ENCODE measurements around the gene CCDC32.

DNA sequence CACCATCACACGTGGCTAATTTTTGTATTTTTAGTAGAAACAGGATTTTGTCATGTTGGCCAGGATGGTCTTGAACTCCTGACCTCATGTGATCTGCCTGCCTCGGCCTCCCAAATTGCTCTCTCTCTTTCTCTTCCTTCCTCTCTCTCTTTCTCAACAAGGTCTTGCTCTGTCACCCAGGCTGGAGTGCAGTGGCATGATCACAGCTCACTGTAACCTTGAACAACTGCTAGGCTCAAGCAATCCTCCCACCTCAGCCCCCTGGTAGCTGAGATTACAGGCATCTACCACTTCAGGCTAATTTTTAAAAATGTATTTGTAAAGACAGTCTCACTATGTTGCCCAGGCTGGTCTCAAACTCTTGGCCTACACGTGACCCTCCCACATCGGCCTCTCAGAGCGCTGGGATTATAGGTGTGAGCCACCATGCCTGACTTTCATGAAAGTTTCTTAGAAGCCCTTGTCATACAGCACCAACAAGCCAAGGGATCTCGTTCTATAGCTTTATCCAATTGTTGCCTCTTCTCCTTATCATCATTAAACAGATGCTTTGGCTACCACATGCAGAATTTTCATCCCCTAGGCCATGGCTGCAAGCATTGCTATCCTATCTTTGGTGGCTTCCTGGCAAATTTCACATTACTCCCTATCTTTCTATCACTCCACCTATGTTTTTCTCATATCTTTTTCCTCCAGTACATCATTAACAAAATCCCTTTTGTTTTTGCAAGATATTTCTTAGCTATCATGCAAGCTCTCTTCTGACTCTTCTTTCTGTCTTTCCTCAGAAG, 5.7 kb downstream of the CCDC32 start:
- TF ChIP-seq, protein P1, sequence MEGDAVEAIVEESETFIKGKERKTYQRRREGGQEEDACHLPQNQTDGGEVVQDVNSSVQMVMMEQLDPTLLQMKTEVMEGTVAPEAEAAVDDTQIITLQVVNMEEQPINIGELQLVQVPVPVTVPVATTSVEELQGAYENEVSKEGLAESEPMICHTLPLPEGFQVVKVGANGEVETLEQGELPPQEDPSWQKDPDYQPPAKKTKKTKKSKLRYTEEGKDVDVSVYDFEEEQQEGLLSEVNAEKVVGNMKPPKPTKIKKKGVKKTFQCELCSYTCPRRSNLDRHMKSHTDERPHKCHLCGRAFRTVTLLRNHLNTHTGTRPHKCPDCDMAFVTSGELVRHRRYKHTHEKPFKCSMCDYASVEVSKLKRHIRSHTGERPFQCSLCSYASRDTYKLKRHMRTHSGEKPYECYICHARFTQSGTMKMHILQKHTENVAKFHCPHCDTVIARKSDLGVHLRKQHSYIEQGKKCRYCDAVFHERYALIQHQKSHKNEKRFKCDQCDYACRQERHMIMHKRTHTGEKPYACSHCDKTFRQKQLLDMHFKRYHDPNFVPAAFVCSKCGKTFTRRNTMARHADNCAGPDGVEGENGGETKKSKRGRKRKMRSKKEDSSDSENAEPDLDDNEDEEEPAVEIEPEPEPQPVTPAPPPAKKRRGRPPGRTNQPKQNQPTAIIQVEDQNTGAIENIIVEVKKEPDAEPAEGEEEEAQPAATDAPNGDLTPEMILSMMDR (IDR thresholded peaks at IDR 0.05) = no peak
- no peak for TF ChIP-seq POLR2A (IDR thresholded peaks at IDR 0.05)

Data from uterus (tissue), 2 donors.